Measurements from ENCODE around the gene STX3.

STX3 gene

GRCh38 chr11:59765068-59765735 is 10.0 kb downstream of the STX3 start:
- no peak overlapping the region for H3K27ac ChIP-seq
- H3K9me3 ChIP-seq (ENCODE audit: low read depth, low read length): no peaks in the 10 kb centered on the region
- no peak for DNase-seq (ENCODE audit: low read depth, low spot score)
- TF ChIP-seq FOXP2 (optimal IDR thresholded peaks at IDR 0.05; ENCODE audit: control extremely low read depth, extremely low read length, insufficient read depth): no peak
- TF ChIP-seq EZH2 (IDR thresholded peaks at IDR 0.05): no peak
- TF ChIP-seq POLR2AphosphoS5 (IDR thresholded peaks at IDR 0.05; ENCODE audit: borderline replicate concordance, low read depth, low read length): no peak
- H3K9ac ChIP-seq (ENCODE audit: insufficient read length): no peak overlapping the region
- H3K4me3 ChIP-seq: no peak overlapping the region
- no peaks in the 10 kb centered on the region for H3K36me3 ChIP-seq (ENCODE audit: insufficient read depth, low read length)

- TF ChIP-seq FOXP2 (optimal IDR thresholded peaks at IDR 0.05; ENCODE audit: control extremely low read depth, extremely low read length, insufficient read depth) (no peak), EZH2 (IDR thresholded peaks at IDR 0.05) (no peak), POLR2AphosphoS5 (IDR thresholded peaks at IDR 0.05; ENCODE audit: borderline replicate concordance, low read depth, low read length) (no peak)
- no peaks in the 10 kb centered on the region for H3K9me3 ChIP-seq (ENCODE audit: low read depth, low read length)
Measured at GRCh38 chr11:59766542-59767224, 11.5 kb downstream of the STX3 start.

GRCh38 chr11:59767225-59767611 is 12.0 kb downstream of the STX3 start:
- no peak overlapping the region for H3K4me3 ChIP-seq

More at GRCh38 chr11:59766542-59767224, 11.5 kb downstream of the STX3 start:
- Histone ChIP-seq H3K9ac (ENCODE audit: insufficient read length) (no peak overlapping the region), H3K4me3 (no peak overlapping the region), H3K36me3 (ENCODE audit: insufficient read depth, low read length) (no peaks in the 10 kb centered on the region), H3K27ac (no peak overlapping the region)
- no peak for DNase-seq (ENCODE audit: low read depth, low spot score)

GRCh38 chr11:59769111-59769510 is 13.9 kb downstream of the STX3 start:
- TF ChIP-seq EZH2 (IDR thresholded peaks at IDR 0.05) (no peak), POLR2AphosphoS5 (IDR thresholded peaks at IDR 0.05; ENCODE audit: borderline replicate concordance, low read depth, low read length) (no peak), FOXP2 (optimal IDR thresholded peaks at IDR 0.05; ENCODE audit: control extremely low read depth, extremely low read length, insufficient read depth) (no peak)
- Histone ChIP-seq H3K36me3 (ENCODE audit: insufficient read depth, low read length) (no peaks in the 10 kb centered on the region), H3K4me3 (no peak overlapping the region), H3K9ac (ENCODE audit: insufficient read length) (no peak overlapping the region), H3K9me3 (ENCODE audit: low read depth, low read length) (no peaks in the 10 kb centered on the region), H3K27ac (no peak overlapping the region)
- no peak for DNase-seq (ENCODE audit: low read depth, low spot score)

More at GRCh38 chr11:59767225-59767611, 12.0 kb downstream of the STX3 start:
- no peak overlapping the region for H3K27ac ChIP-seq
- no peaks in the 10 kb centered on the region for H3K36me3 ChIP-seq (ENCODE audit: insufficient read depth, low read length)
- DNase-seq (ENCODE audit: low read depth, low spot score): no peak
- H3K9me3 ChIP-seq (ENCODE audit: low read depth, low read length): no peaks in the 10 kb centered on the region
- no peak overlapping the region for H3K9ac ChIP-seq (ENCODE audit: insufficient read length)
- TF ChIP-seq POLR2AphosphoS5 (IDR thresholded peaks at IDR 0.05; ENCODE audit: borderline replicate concordance, low read depth, low read length) (no peak), EZH2 (IDR thresholded peaks at IDR 0.05) (no peak), FOXP2 (optimal IDR thresholded peaks at IDR 0.05; ENCODE audit: control extremely low read depth, extremely low read length, insufficient read depth) (no peak)

- TF ChIP-seq FOXP2 (optimal IDR thresholded peaks at IDR 0.05; ENCODE audit: control extremely low read depth, extremely low read length, insufficient read depth) (no peak), POLR2AphosphoS5 (IDR thresholded peaks at IDR 0.05; ENCODE audit: borderline replicate concordance, low read depth, low read length) (no peak), EZH2 (IDR thresholded peaks at IDR 0.05) (no peak)
- no peak overlapping the region for H3K27ac ChIP-seq
- no peaks in the 10 kb centered on the region for H3K36me3 ChIP-seq (ENCODE audit: insufficient read depth, low read length)
- H3K4me3 ChIP-seq: no peak overlapping the region
- H3K9ac ChIP-seq (ENCODE audit: insufficient read length): no peak overlapping the region
- no peaks in the 10 kb centered on the region for H3K9me3 ChIP-seq (ENCODE audit: low read depth, low read length)
- no peak for DNase-seq (ENCODE audit: low read depth, low spot score)
Measured at GRCh38 chr11:59769828-59770227, 14.7 kb downstream of the STX3 start.

- TF ChIP-seq POLR2AphosphoS5 (IDR thresholded peaks at IDR 0.05; ENCODE audit: borderline replicate concordance, low read depth, low read length) (no peak), FOXP2 (optimal IDR thresholded peaks at IDR 0.05; ENCODE audit: control extremely low read depth, extremely low read length, insufficient read depth) (no peak), EZH2 (IDR thresholded peaks at IDR 0.05) (no peak)
- Histone ChIP-seq H3K36me3 (ENCODE audit: insufficient read depth, low read length) (no peaks in the 10 kb centered on the region), H3K9ac (ENCODE audit: insufficient read length) (no peak overlapping the region), H3K4me3 (no peak overlapping the region), H3K9me3 (ENCODE audit: low read depth, low read length) (no peaks in the 10 kb centered on the region), H3K27ac (no peak overlapping the region)
- DNase-seq (ENCODE audit: low read depth, low spot score): no peak
Measured at GRCh38 chr11:59770319-59770718, 15.1 kb downstream of the STX3 start.

GRCh38 chr11:59770869-59771268 is 15.7 kb downstream of the STX3 start:
- H3K9ac ChIP-seq (ENCODE audit: insufficient read length): no peak overlapping the region
- no peak for DNase-seq (ENCODE audit: low read depth, low spot score)
- TF ChIP-seq POLR2AphosphoS5 (IDR thresholded peaks at IDR 0.05; ENCODE audit: borderline replicate concordance, low read depth, low read length) (no peak), FOXP2 (optimal IDR thresholded peaks at IDR 0.05; ENCODE audit: control extremely low read depth, extremely low read length, insufficient read depth) (no peak), EZH2 (IDR thresholded peaks at IDR 0.05) (no peak)

GRCh38 chr11:59771605-59772004 is 16.4 kb downstream of the STX3 start:
- Histone ChIP-seq H3K9ac (ENCODE audit: insufficient read length) (no peak overlapping the region), H3K27ac (no peak overlapping the region), H3K36me3 (ENCODE audit: insufficient read depth, low read length) (no peaks in the 10 kb centered on the region), H3K9me3 (ENCODE audit: low read depth, low read length) (no peaks in the 10 kb centered on the region), H3K4me3 (no peak overlapping the region)
- DNase-seq (ENCODE audit: low read depth, low spot score): no peak
- TF ChIP-seq POLR2AphosphoS5 (IDR thresholded peaks at IDR 0.05; ENCODE audit: borderline replicate concordance, low read depth, low read length): no peak
- TF ChIP-seq FOXP2 (optimal IDR thresholded peaks at IDR 0.05; ENCODE audit: control extremely low read depth, extremely low read length, insufficient read depth): no peak
- TF ChIP-seq EZH2 (IDR thresholded peaks at IDR 0.05): no peak

More at GRCh38 chr11:59770869-59771268, 15.7 kb downstream of the STX3 start:
- Histone ChIP-seq H3K27ac (no peak overlapping the region), H3K9me3 (ENCODE audit: low read depth, low read length) (no peaks in the 10 kb centered on the region), H3K4me3 (no peak overlapping the region), H3K36me3 (ENCODE audit: insufficient read depth, low read length) (no peaks in the 10 kb centered on the region)

Measured in SK-N-MC (cell line).